Right lobe of liver (tissue), 6 donors: ENCODE results near the gene ELMO1. TPM values are rescaled to one million over a fixed set of nuclear protein-coding genes. Genes with fewer than 3 reads are reported as not detected.

Experiments used
- ATAC-seq, 4 donors: fragments of 200-7000 bp; cut with Tn5 transposase; one replicate each; pipeline ENCODE4 v1.9.1; 2020; ENCODE audit warnings: mild to moderate bottlenecking in 4 of 4, moderate library complexity in 4 of 4
- DNase-seq, 3 donors: peaks; one replicate each; pipeline ENCODE4 v3.0.0-alpha.2; 2020
- H3K27ac ChIP-seq, 3 donors: fragments of 200-600 bp; one replicate each; pipeline ENCODE4 v1.8.0; 2022
- H3K27me3 ChIP-seq, 2 donors: fragments of 200-600 bp; one replicate each; pipeline ENCODE4 v1.8.0; 2022
- H3K36me3 ChIP-seq, 4 donors: fragments of 200-600 bp; sonication (generic) in 1 of 4; one replicate each; pipeline versions ENCODE4 v1.5.1 to v1.8.0; 2017 to 2022; ENCODE audit warnings: control low read depth in 1 of 4
- H3K4me1 ChIP-seq, 4 donors: fragments of 200-600 bp; sonication (generic) in 1 of 4; one replicate each; pipeline versions ENCODE4 v1.5.1 to v1.8.0; 2017 to 2022; ENCODE audit warnings: control low read depth in 1 of 4
- H3K4me3 ChIP-seq, 3 donors: fragments of 200-600 bp; one replicate each; pipeline ENCODE4 v1.8.0; 2022
- H3K9me3 ChIP-seq, 4 donors: fragments of 200-600 bp; sonication (generic) in 1 of 4; one replicate each; pipeline versions ENCODE4 v1.5.1 to v1.8.0; 2017 to 2022; ENCODE audit warnings: control low read depth in 1 of 4
- CTCF ChIP-seq, 4 donors: fragments of 200-600 bp in 3 of 4; fragments of 450-650 bp in 1 of 4; IDR thresholded peaks; one replicate each; pipeline versions ENCODE4 v1.5.1 to v1.8.0; 2016 to 2022; ENCODE audit warnings: antibody characterized with exemption in 4 of 4, mild to moderate bottlenecking in 2 of 4
- POLR2A ChIP-seq: fragments of 450-650 bp; IDR thresholded peaks from one replicate; pipeline ENCODE4 v1.6.1; 2017; ENCODE audit warnings: antibody characterized with exemption, mild to moderate bottlenecking
- WGBS: methylation state at CpG from one replicate; pipeline ENCODE4 v1.1.6; 2018; ENCODE audit warnings: low coverage, low lambda C conversion rate; ENCODE audit not compliant: insufficient coverage; ENCODE audit errors: missing lambda C conversion rate; 5-methylcytosine and 5-hydroxymethylcytosine counted together
- intact Hi-C, 2 donors: fragments of 100-400 bp; cut with DNase I; formaldehyde crosslinking; loops; one replicate each; pipeline versions ENCODE4 v1.11.2 to v1.14.1; 2022
- total RNA-seq, 6 experiments: library from RNA; depleted of rRNA in 2 of 6; stranded (reverse); fragments of >200 nt in 2 of 6; fragmentation: NEBNext Ultra II Directional in 3 of 6; extraction: Animal tissue kit (Norgen Biotek cat#: 25700) in 3 of 6; gene quantifications; one replicate each; pipeline versions ENCODE4 v1.1.0 to v1.2.4, GENCODE V29; 2016 to 2023
- donor health status: DM: no; HTN: yes; CAD: no.
- donor health status: DM: no; HTN: no; CAD: no.
- donor health status: DM: no; HTN: no; CAD: no.
- donor health status: DM: no; HTN: yes; CAD: no.
- donor health status: DM: no; HTN: yes; CAD: no.

Gene ELMO1
- total RNA-seq, 6 experiments from 2014 or later: 18.4 to 55.4 (median 25.1) TPM

- no peak for TF ChIP-seq POLR2A
- TF ChIP-seq CTCF (IDR thresholded peaks at IDR 0.05): no peak
- WGBS: 23% methylated on average over 1 of the region's 1 CpG
- Histone ChIP-seq H3K27ac (no peak overlapping the region), H3K36me3 (no peaks in the 10 kb centered on the region), H3K27me3 (no peaks in the 10 kb centered on the region), H3K4me1 (peaks cover 0 to 33% (median 7%) of the 10 kb centered on the region in 4 donors), H3K9me3 (no peaks in the 10 kb centered on the region), H3K4me3 (no peak overlapping the region)
- ATAC-seq (no peak), DNase-seq (no peak)
- intact Hi-C loops: no loop called here
These were observed 91.0 kb downstream of the ELMO1 start for GRCh38 chr7:37357637-37357996.

- Histone ChIP-seq H3K36me3 (no peaks in the 10 kb centered on the region), H3K27me3 (no peaks in the 10 kb centered on the region), H3K4me1 (peaks cover 0 to 31% (median 7%) of the 10 kb centered on the region in 4 donors), H3K9me3 (no peaks in the 10 kb centered on the region), H3K27ac (no peak overlapping the region), H3K4me3 (no peak overlapping the region)
- intact Hi-C loops: no loop called here
- WGBS: 93% methylated on average over 3 of the region's 3 CpGs
- ATAC-seq (no peak), DNase-seq (no peak)
- TF ChIP-seq CTCF (IDR thresholded peaks at IDR 0.05): no peak
- TF ChIP-seq POLR2A: no peak
These were observed 91.6 kb downstream of the ELMO1 start for GRCh38 chr7:37356911-37357636.

GRCh38 chr7:37354656-37355131 is 94.0 kb downstream of the ELMO1 start:
- DNase-seq: peak; percentile 75 to 81 (median 76)
- Histone ChIP-seq H3K9me3 (no peaks in the 10 kb centered on the region), H3K27me3 (no peaks in the 10 kb centered on the region), H3K27ac (peak overlapping the region; percentile 49 to 63 (median 56)), H3K36me3 (no peaks in the 10 kb centered on the region), H3K4me1 (peaks cover 0 to 28% (median 7%) of the 10 kb centered on the region in 4 donors), H3K4me3 (no peak overlapping the region)
- peak; percentile 89 to 95 (median 92) for ATAC-seq
- WGBS: 29% methylated on average over 8 of the region's 11 CpGs
- TF ChIP-seq POLR2A (no peak), CTCF (IDR thresholded peaks at IDR 0.05) (no peak)
- intact Hi-C loops: no loop called here

- H3K9me3 ChIP-seq: no peaks in the 10 kb centered on the region
- no peak overlapping the region for H3K4me3 ChIP-seq
- H3K4me1 ChIP-seq: peaks cover 0 to 22% (median 7%) of the 10 kb centered on the region in 4 donors
- ATAC-seq (no peak), DNase-seq (no peak)
- 74% methylated on average over 5 of the region's 5 CpGs for WGBS
- intact Hi-C loops: no loop called here
- peak overlapping the region; percentile 38 to 56 (median 49) for H3K27ac ChIP-seq
- TF ChIP-seq CTCF (IDR thresholded peaks at IDR 0.05): no peak
- H3K36me3 ChIP-seq: no peaks in the 10 kb centered on the region
- H3K27me3 ChIP-seq: no peaks in the 10 kb centered on the region
These were observed 94.6 kb downstream of the ELMO1 start for GRCh38 chr7:37353949-37354655.
